ENCODE data around the gene ADARB2. TPM values are rescaled to one million over a fixed set of nuclear protein-coding genes. Genes with fewer than 3 reads are reported as not detected.
"Not testable (repeated sequence)": the region's sequence is repeated elsewhere in the genome, so short reads cannot be mapped to it uniquely, and the experiment has no call there.

ADARB2 gene
- total and polyA plus RNA-seq, 2 experiments from 2014 or later = 2.0 to 5.0 TPM

DNA sequence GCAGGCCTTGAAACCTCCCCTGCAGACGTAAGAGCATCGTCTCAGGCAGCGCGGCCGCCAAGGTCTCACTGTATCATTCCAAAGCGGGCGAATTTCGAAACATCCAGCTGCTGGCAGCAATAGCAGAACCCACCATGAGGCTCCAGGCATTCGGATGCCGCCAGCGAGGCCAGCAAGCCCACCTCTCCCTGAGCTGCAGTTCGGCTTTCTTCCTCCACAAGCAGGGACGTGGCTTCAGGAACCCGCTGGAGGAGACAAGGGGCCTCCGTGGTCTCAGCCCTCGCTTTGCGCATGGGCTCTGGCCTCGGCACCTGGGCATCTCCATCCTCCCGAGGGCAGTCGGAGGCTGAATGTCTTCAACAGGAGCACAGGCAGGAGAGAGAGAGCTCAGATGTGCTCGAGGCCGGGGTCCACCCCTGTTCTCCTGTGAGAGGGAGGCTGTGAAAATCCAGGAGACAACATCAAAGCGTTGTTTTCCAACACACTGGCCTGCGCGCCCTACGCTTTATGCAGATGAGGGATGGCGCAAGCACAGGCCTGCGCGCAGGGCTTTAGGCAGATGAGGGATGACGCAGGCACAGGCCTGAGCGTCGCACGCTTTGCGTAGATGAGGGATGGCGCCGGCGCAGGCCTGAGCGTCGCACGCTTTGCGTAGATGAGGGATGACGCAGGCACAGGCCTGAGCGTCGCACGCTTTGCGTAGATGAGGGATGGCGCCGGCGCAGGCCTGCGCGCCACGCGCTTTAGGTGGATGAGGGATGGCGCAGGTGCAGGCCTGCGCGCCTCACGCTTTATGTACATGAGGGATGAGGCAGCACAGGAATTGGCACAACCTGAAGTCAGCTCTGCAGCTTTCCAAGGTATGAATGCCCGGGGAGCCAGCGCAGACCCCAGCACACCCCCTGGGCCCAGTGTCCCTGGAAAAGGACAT is 577.9 kb downstream of the ADARB2 start:
- Histone ChIP-seq H3K4me1 (ENCODE audit: insufficient read depth) (no peaks in the 10 kb centered on the region), H3K4me2 (no peak overlapping the region), H3F3A (replicated peaks; ENCODE audit: low read depth) (no peaks in the 10 kb centered on the region; the same call in 1 of the 2 replicates), H3K27me3 (ENCODE audit: insufficient read depth) (no peaks in the 10 kb centered on the region), H3K9me2 (ENCODE audit: insufficient read depth) (no peaks in the 10 kb centered on the region), H3K27ac (ENCODE audit: low read depth) (no peak overlapping the region), H3K4me3 (no peak overlapping the region), H4K20me1 (replicated peaks; ENCODE audit: insufficient read depth) (no peaks in the 10 kb centered on the region), H3K36me3 (ENCODE audit: insufficient read depth) (no peaks in the 10 kb centered on the region), H2AFZ (no peak overlapping the region; the same call in 1 of the 2 replicates), H3K79me2 (replicated peaks; ENCODE audit: insufficient read depth) (no peaks in the 10 kb centered on the region)
- TF ChIP-seq ZNF114 (CRISPR knock-in tag; IDR thresholded peaks at IDR 0.05) = no peak
- TF ChIP-seq EZH2 (IDR thresholded peaks at IDR 0.05; ENCODE audit: low read depth, unreplicated experiment) = no peak
- H3K27me3 Mint-ChIP-seq (ENCODE audit: insufficient read depth, low read depth, poor library complexity) = peaks cover 7% of the 10 kb centered on the region
- H3K4me1 Mint-ChIP-seq = no peaks in the 10 kb centered on the region
- no peaks in the 10 kb centered on the region for H3K36me3 Mint-ChIP-seq (ENCODE audit: low read depth)
- DNase-seq (ENCODE audit: low spot score) (no peak), ATAC-seq (no peak)
- H3K4me3 Mint-ChIP-seq = no peak overlapping the region
- no peaks in the 10 kb centered on the region for H3K9me3 Mint-ChIP-seq
- no peak overlapping the region; the same call in 1 of the 2 replicates for H3K27ac Mint-ChIP-seq

DNA sequence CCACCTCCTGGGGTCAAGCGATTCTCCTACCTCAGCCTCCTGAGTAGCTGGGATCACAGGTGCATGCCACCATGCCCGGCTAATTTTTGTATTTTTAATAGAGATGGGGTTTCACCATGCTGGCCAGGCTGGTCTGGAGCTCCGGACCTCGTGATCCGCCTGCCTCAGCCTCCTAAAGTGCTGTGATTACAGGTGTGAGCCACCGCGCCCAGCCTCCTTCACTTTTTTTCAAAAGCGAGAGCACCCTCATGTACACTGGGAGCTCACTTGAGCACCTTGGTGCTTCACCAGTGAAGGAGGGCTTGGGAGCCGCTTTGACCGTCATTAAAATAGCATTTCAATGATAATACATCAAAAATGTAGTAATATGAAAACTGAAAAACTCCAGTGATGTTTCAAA is 578.8 kb downstream of the ADARB2 start:
- DNase-seq (ENCODE audit: low spot score); H3K9me3 Mint-ChIP-seq; H3K79me2 ChIP-seq (replicated peaks; ENCODE audit: insufficient read depth); H3F3A ChIP-seq (replicated peaks; ENCODE audit: low read depth); H3K4me2 ChIP-seq; H3K27ac Mint-ChIP-seq; H2AFZ ChIP-seq; H3K36me3 Mint-ChIP-seq (ENCODE audit: low read depth); ATAC-seq; H3K4me3 ChIP-seq; H3K9me2 ChIP-seq (ENCODE audit: insufficient read depth); H3K27ac ChIP-seq (ENCODE audit: low read depth); H3K4me1 Mint-ChIP-seq; H4K20me1 ChIP-seq (replicated peaks; ENCODE audit: insufficient read depth); H3K4me1 ChIP-seq (ENCODE audit: insufficient read depth); H3K36me3 ChIP-seq (ENCODE audit: insufficient read depth); H3K27me3 ChIP-seq (ENCODE audit: insufficient read depth); H3K27me3 Mint-ChIP-seq (ENCODE audit: insufficient read depth, low read depth, poor library complexity); H3K4me3 Mint-ChIP-seq: not testable (repeated sequence)

DNA sequence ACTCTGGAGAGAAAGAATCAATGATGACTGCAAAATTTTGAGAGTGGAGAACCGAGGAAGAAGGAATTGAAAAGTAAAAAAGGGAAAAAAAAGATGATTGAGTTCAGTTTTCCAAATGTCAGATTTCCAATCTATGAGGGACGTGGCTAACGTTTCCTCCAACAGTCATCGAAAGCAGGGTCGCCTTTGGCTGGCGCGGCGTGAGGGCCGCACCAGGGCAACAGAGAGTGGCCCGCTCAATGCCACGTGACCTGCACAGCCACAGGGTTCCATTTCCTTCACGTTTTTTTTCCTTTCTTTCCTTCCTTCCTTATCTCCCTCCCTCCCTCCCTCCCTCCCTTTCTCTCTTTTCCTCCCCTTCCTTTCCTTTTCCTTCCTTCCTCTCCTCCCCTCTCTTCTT is 579.3 kb downstream of the ADARB2 start:
- Histone ChIP-seq H4K20me1 (replicated peaks; ENCODE audit: insufficient read depth) (no peaks in the 10 kb centered on the region), H3K4me1 (ENCODE audit: insufficient read depth) (no peaks in the 10 kb centered on the region), H3K27ac (ENCODE audit: low read depth) (no peak overlapping the region), H3K36me3 (ENCODE audit: insufficient read depth) (no peaks in the 10 kb centered on the region), H3K27me3 (ENCODE audit: insufficient read depth) (no peaks in the 10 kb centered on the region), H3F3A (replicated peaks; ENCODE audit: low read depth) (no peaks in the 10 kb centered on the region), H3K4me3 (no peak overlapping the region), H2AFZ (no peak overlapping the region), H3K4me2 (no peak overlapping the region), H3K9me2 (ENCODE audit: insufficient read depth) (no peaks in the 10 kb centered on the region), H3K79me2 (replicated peaks; ENCODE audit: insufficient read depth) (no peaks in the 10 kb centered on the region)
- H3K27me3 Mint-ChIP-seq (ENCODE audit: insufficient read depth, low read depth, poor library complexity) = peaks cover 7% of the 10 kb centered on the region
- no peak overlapping the region for H3K4me3 Mint-ChIP-seq
- H3K4me1 Mint-ChIP-seq = peaks cover 7% of the 10 kb centered on the region; the same call in 2 of the 3 replicates
- no peaks in the 10 kb centered on the region for H3K36me3 Mint-ChIP-seq (ENCODE audit: low read depth)
- no peak overlapping the region for H3K27ac Mint-ChIP-seq
- ATAC-seq = no peak
- no peak for DNase-seq (ENCODE audit: low spot score)
- TF ChIP-seq JUNB (IDR thresholded peaks at IDR 0.05; ENCODE audit: unreplicated experiment) (no peak), POLR2AphosphoS5 (IDR thresholded peaks at IDR 0.05; ENCODE audit: low read depth) (no peak), CREB1 (CRISPR knock-in tag; IDR thresholded peaks at IDR 0.05; ENCODE audit: low read depth) (no peak)
- TF ChIP-seq, protein P1, sequence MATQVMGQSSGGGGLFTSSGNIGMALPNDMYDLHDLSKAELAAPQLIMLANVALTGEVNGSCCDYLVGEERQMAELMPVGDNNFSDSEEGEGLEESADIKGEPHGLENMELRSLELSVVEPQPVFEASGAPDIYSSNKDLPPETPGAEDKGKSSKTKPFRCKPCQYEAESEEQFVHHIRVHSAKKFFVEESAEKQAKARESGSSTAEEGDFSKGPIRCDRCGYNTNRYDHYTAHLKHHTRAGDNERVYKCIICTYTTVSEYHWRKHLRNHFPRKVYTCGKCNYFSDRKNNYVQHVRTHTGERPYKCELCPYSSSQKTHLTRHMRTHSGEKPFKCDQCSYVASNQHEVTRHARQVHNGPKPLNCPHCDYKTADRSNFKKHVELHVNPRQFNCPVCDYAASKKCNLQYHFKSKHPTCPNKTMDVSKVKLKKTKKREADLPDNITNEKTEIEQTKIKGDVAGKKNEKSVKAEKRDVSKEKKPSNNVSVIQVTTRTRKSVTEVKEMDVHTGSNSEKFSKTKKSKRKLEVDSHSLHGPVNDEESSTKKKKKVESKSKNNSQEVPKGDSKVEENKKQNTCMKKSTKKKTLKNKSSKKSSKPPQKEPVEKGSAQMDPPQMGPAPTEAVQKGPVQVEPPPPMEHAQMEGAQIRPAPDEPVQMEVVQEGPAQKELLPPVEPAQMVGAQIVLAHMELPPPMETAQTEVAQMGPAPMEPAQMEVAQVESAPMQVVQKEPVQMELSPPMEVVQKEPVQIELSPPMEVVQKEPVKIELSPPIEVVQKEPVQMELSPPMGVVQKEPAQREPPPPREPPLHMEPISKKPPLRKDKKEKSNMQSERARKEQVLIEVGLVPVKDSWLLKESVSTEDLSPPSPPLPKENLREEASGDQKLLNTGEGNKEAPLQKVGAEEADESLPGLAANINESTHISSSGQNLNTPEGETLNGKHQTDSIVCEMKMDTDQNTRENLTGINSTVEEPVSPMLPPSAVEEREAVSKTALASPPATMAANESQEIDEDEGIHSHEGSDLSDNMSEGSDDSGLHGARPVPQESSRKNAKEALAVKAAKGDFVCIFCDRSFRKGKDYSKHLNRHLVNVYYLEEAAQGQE (IDR thresholded peaks at IDR 0.05; ENCODE audit: unreplicated experiment) = no peak
- no peaks in the 10 kb centered on the region for H3K9me3 Mint-ChIP-seq
